Measurements from ENCODE around the gene VWA3B.
"Not testable (repeated sequence)": the region's sequence is repeated elsewhere in the genome, so short reads cannot be mapped to it uniquely, and the experiment has no call there.

The VWA3B gene

GRCh38 chr2:98297817-98298682 is 211.1 kb downstream of the VWA3B start:
- H3K4me3 ChIP-seq (ENCODE audit: low read depth, low read length): no peak overlapping the region
- TF ChIP-seq CTCF (IDR thresholded peaks at IDR 0.05; ENCODE audit: low read depth, low read length): no peak

- TF ChIP-seq CTCF (IDR thresholded peaks at IDR 0.05; ENCODE audit: low read depth, low read length): no peak
These were observed 211.8 kb downstream of the VWA3B start for GRCh38 chr2:98298683-98299164.

GRCh38 chr2:98299211-98299905 is 212.4 kb downstream of the VWA3B start:
- no peak overlapping the region for H3K4me3 ChIP-seq (ENCODE audit: low read depth, low read length)
- no peak for TF ChIP-seq CTCF (IDR thresholded peaks at IDR 0.05; ENCODE audit: low read depth, low read length)

More at GRCh38 chr2:98298683-98299164, 211.8 kb downstream of the VWA3B start:
- no peak overlapping the region for H3K4me3 ChIP-seq (ENCODE audit: low read depth, low read length)

GRCh38 chr2:98300141-98300874 is 213.3 kb downstream of the VWA3B start:
- H3K4me3 ChIP-seq (ENCODE audit: low read depth, low read length): no peak overlapping the region
- TF ChIP-seq CTCF (IDR thresholded peaks at IDR 0.05; ENCODE audit: low read depth, low read length): no peak

GRCh38 chr2:98301469-98301868 is 214.5 kb downstream of the VWA3B start:
- TF ChIP-seq CTCF (IDR thresholded peaks at IDR 0.05; ENCODE audit: low read depth, low read length): no peak
- no peak overlapping the region for H3K4me3 ChIP-seq (ENCODE audit: low read depth, low read length)

GRCh38 chr2:98307131-98307696 is 220.2 kb downstream of the VWA3B start:
- not testable (repeated sequence) for H3K4me3 ChIP-seq (ENCODE audit: low read depth, low read length)

GRCh38 chr2:98308068-98308467 is 221.1 kb downstream of the VWA3B start:
- TF ChIP-seq CTCF (IDR thresholded peaks at IDR 0.05; ENCODE audit: low read depth, low read length): no peak
- H3K4me3 ChIP-seq (ENCODE audit: low read depth, low read length): no peak overlapping the region
